Activated naive CD8-positive, alpha-beta T cell (primary cell): ENCODE data around the gene ZNF516.

Source experiments
- H3K27ac Mint-ChIP-seq: one replicate; pipeline ENCODE4 v1.8.0; 2021; ENCODE audit warnings: mixed read lengths
- H3K27me3 Mint-ChIP-seq: one replicate; pipeline ENCODE4 v1.8.0; 2021; ENCODE audit warnings: mixed read lengths
- H3K36me3 Mint-ChIP-seq: one replicate; pipeline ENCODE4 v1.8.0; 2021; ENCODE audit warnings: mixed read lengths
- H3K4me1 Mint-ChIP-seq: one replicate; pipeline ENCODE4 v1.8.0; 2021; ENCODE audit warnings: low read depth, mixed read lengths
- H3K4me3 Mint-ChIP-seq: one replicate; pipeline ENCODE4 v1.8.0; 2021; ENCODE audit warnings: mild to moderate bottlenecking, mixed read lengths
- H3K9me3 Mint-ChIP-seq: one replicate; pipeline ENCODE4 v1.8.0; 2021; ENCODE audit warnings: low read depth, mixed read lengths

ZNF516 gene

GRCh38 chr18:76497021-76497420 is 2.0 kb upstream of the ZNF516 start:
- H3K4me1 Mint-ChIP-seq = peaks cover 25% of the 10 kb centered on the region

GRCh38 chr18:76496194-76496890 is 1.3 kb upstream of the ZNF516 start:
- peaks cover 25% of the 10 kb centered on the region for H3K4me1 Mint-ChIP-seq
- peak overlapping the region; percentile 89 for H3K4me3 Mint-ChIP-seq
- H3K27me3 Mint-ChIP-seq = no peaks in the 10 kb centered on the region
- H3K36me3 Mint-ChIP-seq = no peaks in the 10 kb centered on the region
- no peaks in the 10 kb centered on the region for H3K9me3 Mint-ChIP-seq
- no peak overlapping the region for H3K27ac Mint-ChIP-seq

More at GRCh38 chr18:76497021-76497420, 2.0 kb upstream of the ZNF516 start:
- no peak overlapping the region for H3K27ac Mint-ChIP-seq
- no peaks in the 10 kb centered on the region for H3K36me3 Mint-ChIP-seq
- no peaks in the 10 kb centered on the region for H3K9me3 Mint-ChIP-seq
- no peak overlapping the region for H3K4me3 Mint-ChIP-seq
- H3K27me3 Mint-ChIP-seq = no peaks in the 10 kb centered on the region

- Mint-ChIP-seq H3K36me3 (no peaks in the 10 kb centered on the region), H3K4me1 (peaks cover 28% of the 10 kb centered on the region), H3K27ac (peak overlapping the region; percentile 50), H3K27me3 (no peaks in the 10 kb centered on the region), H3K9me3 (no peaks in the 10 kb centered on the region), H3K4me3 (peak overlapping the region; percentile 91)
Observed at GRCh38 chr18:76495435-76496193, 572 bp upstream of the ZNF516 start.

- no peaks in the 10 kb centered on the region for H3K27me3 Mint-ChIP-seq
- H3K4me1 Mint-ChIP-seq = peaks cover 34% of the 10 kb centered on the region
Observed at GRCh38 chr18:76494231-76495005, 624 bp downstream of the ZNF516 start.

GRCh38 chr18:76493213-76494161 is 1.6 kb downstream of the ZNF516 start:
- Mint-ChIP-seq H3K9me3 (no peaks in the 10 kb centered on the region), H3K36me3 (no peaks in the 10 kb centered on the region), H3K4me3 (peak overlapping the region; percentile 88), H3K27me3 (no peaks in the 10 kb centered on the region), H3K27ac (peak overlapping the region; percentile 89), H3K4me1 (peaks cover 39% of the 10 kb centered on the region)

More at GRCh38 chr18:76494231-76495005, 624 bp downstream of the ZNF516 start:
- no peak overlapping the region for H3K27ac Mint-ChIP-seq
- no peaks in the 10 kb centered on the region for H3K36me3 Mint-ChIP-seq
- no peaks in the 10 kb centered on the region for H3K9me3 Mint-ChIP-seq
- H3K4me3 Mint-ChIP-seq = peak overlapping the region; percentile 88

GRCh38 chr18:76492669-76493212 is 2.3 kb downstream of the ZNF516 start:
- peaks cover 39% of the 10 kb centered on the region for H3K4me1 Mint-ChIP-seq
- peak overlapping the region; percentile 88 for H3K4me3 Mint-ChIP-seq
- H3K27me3 Mint-ChIP-seq = no peaks in the 10 kb centered on the region
- peak overlapping the region; percentile 89 for H3K27ac Mint-ChIP-seq
- H3K36me3 Mint-ChIP-seq = no peaks in the 10 kb centered on the region
- H3K9me3 Mint-ChIP-seq = no peaks in the 10 kb centered on the region

GRCh38 chr18:76491776-76492668 is 3.0 kb downstream of the ZNF516 start:
- H3K4me1 Mint-ChIP-seq = peaks cover 39% of the 10 kb centered on the region

GRCh38 chr18:76491473-76491775 is 3.6 kb downstream of the ZNF516 start:
- Mint-ChIP-seq H3K27ac (no peak overlapping the region), H3K4me3 (peak overlapping the region; percentile 88), H3K4me1 (peaks cover 41% of the 10 kb centered on the region), H3K36me3 (no peaks in the 10 kb centered on the region), H3K9me3 (no peaks in the 10 kb centered on the region), H3K27me3 (no peaks in the 10 kb centered on the region)

More at GRCh38 chr18:76491776-76492668, 3.0 kb downstream of the ZNF516 start:
- H3K9me3 Mint-ChIP-seq = no peaks in the 10 kb centered on the region
- no peaks in the 10 kb centered on the region for H3K36me3 Mint-ChIP-seq
- H3K27ac Mint-ChIP-seq = peak overlapping the region; percentile 89
- H3K4me3 Mint-ChIP-seq = peak overlapping the region; percentile 88
- H3K27me3 Mint-ChIP-seq = no peaks in the 10 kb centered on the region

GRCh38 chr18:76490670-76491472 is 4.2 kb downstream of the ZNF516 start:
- H3K4me1 Mint-ChIP-seq = peaks cover 43% of the 10 kb centered on the region
- peak overlapping the region; percentile 91 for H3K4me3 Mint-ChIP-seq
- H3K27ac Mint-ChIP-seq = peak overlapping the region; percentile 85
- H3K36me3 Mint-ChIP-seq = no peaks in the 10 kb centered on the region
- no peaks in the 10 kb centered on the region for H3K27me3 Mint-ChIP-seq
- no peaks in the 10 kb centered on the region for H3K9me3 Mint-ChIP-seq

- peak overlapping the region; percentile 91 for H3K4me3 Mint-ChIP-seq
- H3K36me3 Mint-ChIP-seq = no peaks in the 10 kb centered on the region
- H3K4me1 Mint-ChIP-seq = peaks cover 41% of the 10 kb centered on the region
- no peaks in the 10 kb centered on the region for H3K9me3 Mint-ChIP-seq
- no peaks in the 10 kb centered on the region for H3K27me3 Mint-ChIP-seq
- H3K27ac Mint-ChIP-seq = no peak overlapping the region
Observed at GRCh38 chr18:76490033-76490432, 5.0 kb downstream of the ZNF516 start.

- Mint-ChIP-seq H3K36me3 (no peaks in the 10 kb centered on the region), H3K27ac (no peak overlapping the region), H3K27me3 (no peaks in the 10 kb centered on the region), H3K4me3 (no peak overlapping the region), H3K9me3 (no peaks in the 10 kb centered on the region), H3K4me1 (peaks cover 37% of the 10 kb centered on the region)
Observed at GRCh38 chr18:76489081-76489480, 6.0 kb downstream of the ZNF516 start.

- H3K27ac Mint-ChIP-seq = no peak overlapping the region
- no peaks in the 10 kb centered on the region for H3K27me3 Mint-ChIP-seq
- no peaks in the 10 kb centered on the region for H3K9me3 Mint-ChIP-seq
- no peak overlapping the region for H3K4me3 Mint-ChIP-seq
- peaks cover 28% of the 10 kb centered on the region for H3K4me1 Mint-ChIP-seq
- no peaks in the 10 kb centered on the region for H3K36me3 Mint-ChIP-seq
Observed at GRCh38 chr18:76488190-76488589, 6.9 kb downstream of the ZNF516 start.

GRCh38 chr18:76487782-76488181 is 7.3 kb downstream of the ZNF516 start:
- Mint-ChIP-seq H3K9me3 (no peaks in the 10 kb centered on the region), H3K27me3 (no peaks in the 10 kb centered on the region), H3K27ac (no peak overlapping the region), H3K36me3 (no peaks in the 10 kb centered on the region), H3K4me1 (peaks cover 26% of the 10 kb centered on the region), H3K4me3 (no peak overlapping the region)
